ENCODE data around the gene DONSON. TPM values are rescaled to one million over a fixed set of nuclear protein-coding genes. Genes with fewer than 3 reads are reported as not detected.
A peak's percentile ranks its signal among the peaks of the same experiment; 100 is the strongest.

Gene DONSON
- total and polyA plus RNA-seq, 9 of the 15 experiments (the other 6 are each of a cell fraction or from before 2014, with no cell fraction given) = 26.7 to 124 (median 62.6) TPM

DNA sequence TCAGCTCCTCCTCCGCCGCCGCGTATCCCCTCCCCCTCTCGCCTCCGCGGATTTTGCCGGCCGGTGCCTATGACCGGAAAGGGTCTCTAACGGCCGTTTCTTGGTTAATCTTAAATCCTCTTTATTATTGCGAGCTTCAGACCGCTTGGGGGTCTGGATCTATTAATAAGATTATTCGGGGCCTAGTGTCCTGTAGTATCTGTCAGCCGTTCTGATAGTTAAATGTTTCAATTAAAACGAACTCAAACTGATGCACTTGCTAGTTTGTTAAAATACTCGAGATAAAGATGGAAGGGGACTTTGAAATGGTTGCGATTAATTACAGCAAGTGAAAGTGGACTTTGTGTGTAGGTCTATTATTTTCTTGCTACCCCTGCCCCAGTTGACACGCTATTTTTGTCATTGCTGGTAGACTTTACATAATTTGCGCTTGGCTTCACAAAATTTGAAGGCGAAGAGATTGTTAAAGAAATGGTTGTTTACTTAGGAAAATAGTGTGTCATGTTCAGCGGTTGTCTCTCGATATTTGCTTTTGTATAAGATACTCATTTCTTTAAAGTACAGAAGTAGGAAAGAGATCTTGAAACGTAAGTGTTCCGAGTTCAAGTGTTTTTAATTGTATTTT, 44.9 kb downstream of the DONSON start (continued):
- TF ChIP-seq, protein P1, sequence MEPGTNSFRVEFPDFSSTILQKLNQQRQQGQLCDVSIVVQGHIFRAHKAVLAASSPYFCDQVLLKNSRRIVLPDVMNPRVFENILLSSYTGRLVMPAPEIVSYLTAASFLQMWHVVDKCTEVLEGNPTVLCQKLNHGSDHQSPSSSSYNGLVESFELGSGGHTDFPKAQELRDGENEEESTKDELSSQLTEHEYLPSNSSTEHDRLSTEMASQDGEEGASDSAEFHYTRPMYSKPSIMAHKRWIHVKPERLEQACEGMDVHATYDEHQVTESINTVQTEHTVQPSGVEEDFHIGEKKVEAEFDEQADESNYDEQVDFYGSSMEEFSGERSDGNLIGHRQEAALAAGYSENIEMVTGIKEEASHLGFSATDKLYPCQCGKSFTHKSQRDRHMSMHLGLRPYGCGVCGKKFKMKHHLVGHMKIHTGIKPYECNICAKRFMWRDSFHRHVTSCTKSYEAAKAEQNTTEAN (CRISPR knock-in tag; IDR thresholded peaks at IDR 0.05) = peak; percentile 57; the same call in 1 of the 2 replicates
- TF ChIP-seq MYBL2 (IDR thresholded peaks at IDR 0.05; ENCODE audit: low read depth) (peak; percentile 62), MYBL2 (CRISPR knock-in tag; IDR thresholded peaks at IDR 0.05; ENCODE audit: borderline replicate concordance) (no peak), DPF2 (IDR thresholded peaks at IDR 0.05) (peak; percentile 63; the same call in 1 of the 2 replicates), SOX6 (IDR thresholded peaks at IDR 0.05) (no peak), ZNF668 (CRISPR knock-in tag; IDR thresholded peaks at IDR 0.05) (no peak), CBX8 (IDR thresholded peaks at IDR 0.05; ENCODE audit: borderline replicate concordance, extremely low read depth, low read depth, low read length, poor library complexity, severe bottlenecking) (no peak), HOXB6 (CRISPR knock-in tag; IDR thresholded peaks at IDR 0.05; ENCODE audit: borderline replicate concordance) (0 out of 2 replicates have a peak, but pooled peaks have one; percentile 82), CSDE1 (IDR thresholded peaks at IDR 0.05) (no peak), ZNF586 (CRISPR knock-in tag; conservative IDR thresholded peaks at IDR 0.05) (no peak), SIX5 (IDR thresholded peaks at IDR 0.05; ENCODE audit: borderline replicate concordance in 1 of 2, insufficient read depth in 1 of 2, low read depth in 1 of 2, low read length in 2 of 2) (no peak), BCL6 (CRISPR knock-in tag; IDR thresholded peaks at IDR 0.05) (no peak), IRF2 (CRISPR knock-in tag; IDR thresholded peaks at IDR 0.05) (no peak), ARHGAP35 (IDR thresholded peaks at IDR 0.05; ENCODE audit: partially characterized antibody) (no peak), TBL1XR1 (IDR thresholded peaks at IDR 0.05; ENCODE audit: low read length in 2 of 2) (peak in 1 of 2 experiments; percentile 11; a peak in 1 of 4 replicates), ZNF23 (CRISPR knock-in tag; IDR thresholded peaks at IDR 0.05) (no peak), MAFF (IDR thresholded peaks at IDR 0.05; ENCODE audit: low read length) (no peak), RBM39 (optimal IDR thresholded peaks at IDR 0.05; ENCODE audit: low read depth, low read length) (no peak)
- TF ChIP-seq, protein P2, sequence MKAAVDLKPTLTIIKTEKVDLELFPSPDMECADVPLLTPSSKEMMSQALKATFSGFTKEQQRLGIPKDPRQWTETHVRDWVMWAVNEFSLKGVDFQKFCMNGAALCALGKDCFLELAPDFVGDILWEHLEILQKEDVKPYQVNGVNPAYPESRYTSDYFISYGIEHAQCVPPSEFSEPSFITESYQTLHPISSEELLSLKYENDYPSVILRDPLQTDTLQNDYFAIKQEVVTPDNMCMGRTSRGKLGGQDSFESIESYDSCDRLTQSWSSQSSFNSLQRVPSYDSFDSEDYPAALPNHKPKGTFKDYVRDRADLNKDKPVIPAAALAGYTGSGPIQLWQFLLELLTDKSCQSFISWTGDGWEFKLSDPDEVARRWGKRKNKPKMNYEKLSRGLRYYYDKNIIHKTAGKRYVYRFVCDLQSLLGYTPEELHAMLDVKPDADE (conservative IDR thresholded peaks at IDR 0.05; ENCODE audit: control insufficient read depth, low read depth, low read length) = 0 out of 2 replicates have a peak, but pooled peaks have one; percentile 22
- TF ChIP-seq, protein P3, sequence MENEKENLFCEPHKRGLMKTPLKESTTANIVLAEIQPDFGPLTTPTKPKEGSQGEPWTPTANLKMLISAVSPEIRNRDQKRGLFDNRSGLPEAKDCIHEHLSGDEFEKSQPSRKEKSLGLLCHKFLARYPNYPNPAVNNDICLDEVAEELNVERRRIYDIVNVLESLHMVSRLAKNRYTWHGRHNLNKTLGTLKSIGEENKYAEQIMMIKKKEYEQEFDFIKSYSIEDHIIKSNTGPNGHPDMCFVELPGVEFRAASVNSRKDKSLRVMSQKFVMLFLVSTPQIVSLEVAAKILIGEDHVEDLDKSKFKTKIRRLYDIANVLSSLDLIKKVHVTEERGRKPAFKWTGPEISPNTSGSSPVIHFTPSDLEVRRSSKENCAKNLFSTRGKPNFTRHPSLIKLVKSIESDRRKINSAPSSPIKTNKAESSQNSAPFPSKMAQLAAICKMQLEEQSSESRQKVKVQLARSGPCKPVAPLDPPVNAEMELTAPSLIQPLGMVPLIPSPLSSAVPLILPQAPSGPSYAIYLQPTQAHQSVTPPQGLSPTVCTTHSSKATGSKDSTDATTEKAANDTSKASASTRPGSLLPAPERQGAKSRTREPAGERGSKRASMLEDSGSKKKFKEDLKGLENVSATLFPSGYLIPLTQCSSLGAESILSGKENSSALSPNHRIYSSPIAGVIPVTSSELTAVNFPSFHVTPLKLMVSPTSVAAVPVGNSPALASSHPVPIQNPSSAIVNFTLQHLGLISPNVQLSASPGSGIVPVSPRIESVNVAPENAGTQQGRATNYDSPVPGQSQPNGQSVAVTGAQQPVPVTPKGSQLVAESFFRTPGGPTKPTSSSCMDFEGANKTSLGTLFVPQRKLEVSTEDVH (IDR thresholded peaks at IDR 0.05; ENCODE audit: low read depth, partially characterized antibody) = peak; percentile 44
- TF ChIP-seq, protein P4, sequence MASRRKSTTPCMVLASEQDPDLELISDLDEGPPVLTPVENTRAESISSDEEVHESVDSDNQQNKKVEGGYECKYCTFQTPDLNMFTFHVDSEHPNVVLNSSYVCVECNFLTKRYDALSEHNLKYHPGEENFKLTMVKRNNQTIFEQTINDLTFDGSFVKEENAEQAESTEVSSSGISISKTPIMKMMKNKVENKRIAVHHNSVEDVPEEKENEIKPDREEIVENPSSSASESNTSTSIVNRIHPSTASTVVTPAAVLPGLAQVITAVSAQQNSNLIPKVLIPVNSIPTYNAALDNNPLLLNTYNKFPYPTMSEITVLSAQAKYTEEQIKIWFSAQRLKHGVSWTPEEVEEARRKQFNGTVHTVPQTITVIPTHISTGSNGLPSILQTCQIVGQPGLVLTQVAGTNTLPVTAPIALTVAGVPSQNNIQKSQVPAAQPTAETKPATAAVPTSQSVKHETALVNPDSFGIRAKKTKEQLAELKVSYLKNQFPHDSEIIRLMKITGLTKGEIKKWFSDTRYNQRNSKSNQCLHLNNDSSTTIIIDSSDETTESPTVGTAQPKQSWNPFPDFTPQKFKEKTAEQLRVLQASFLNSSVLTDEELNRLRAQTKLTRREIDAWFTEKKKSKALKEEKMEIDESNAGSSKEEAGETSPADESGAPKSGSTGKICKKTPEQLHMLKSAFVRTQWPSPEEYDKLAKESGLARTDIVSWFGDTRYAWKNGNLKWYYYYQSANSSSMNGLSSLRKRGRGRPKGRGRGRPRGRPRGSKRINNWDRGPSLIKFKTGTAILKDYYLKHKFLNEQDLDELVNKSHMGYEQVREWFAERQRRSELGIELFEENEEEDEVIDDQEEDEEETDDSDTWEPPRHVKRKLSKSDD (conservative IDR thresholded peaks at IDR 0.05; ENCODE audit: low read length) = 0 out of 2 replicates have a peak, but pooled peaks have one; percentile 45
